ENCODE measurements around the gene TYW1B. TPM values are rescaled to one million over a fixed set of nuclear protein-coding genes. Genes with fewer than 3 reads are reported as not detected.
"Not testable (repeated sequence)": the region's sequence is repeated elsewhere in the genome, so short reads cannot be mapped to it uniquely, and the experiment has no call there.

The TYW1B gene
- total RNA-seq, 1 experiment from 2014 or later: 0.98 TPM

- DNase-seq (ENCODE audit: unreplicated experiment); intact Hi-C loops (cut with micrococcal nuclease); H3K36me3 Mint-ChIP-seq (ENCODE audit: insufficient read depth, unreplicated experiment): not testable (repeated sequence)
Observed at GRCh38 chr7:72635273-72635908, 192.6 kb downstream of the TYW1B start.

GRCh38 chr7:72632765-72633292 lies 195.2 kb downstream of the TYW1B start:
- H3K4me3 Mint-ChIP-seq (ENCODE audit: unreplicated experiment); H3K36me3 Mint-ChIP-seq (ENCODE audit: insufficient read depth, unreplicated experiment); H3K9me3 Mint-ChIP-seq (ENCODE audit: unreplicated experiment); H3K4me1 Mint-ChIP-seq (ENCODE audit: insufficient read depth, unreplicated experiment); BruUV-seq (replicated peaks); H3K27me3 Mint-ChIP-seq (ENCODE audit: insufficient read depth, unreplicated experiment); intact Hi-C loops (cut with micrococcal nuclease); CTCF ChIA-PET; H3K27ac Mint-ChIP-seq (ENCODE audit: low read depth, unreplicated experiment); POLR2A ChIA-PET: not testable (repeated sequence)
- DNase-seq (ENCODE audit: unreplicated experiment): peak; percentile 4

More at GRCh38 chr7:72635273-72635908, 192.6 kb downstream of the TYW1B start:
- peak; percentile 15 for TF ChIP-seq CTCF (IDR thresholded peaks at IDR 0.05; ENCODE audit: unreplicated experiment)
- H3K4me3 Mint-ChIP-seq (ENCODE audit: unreplicated experiment); H3K27ac Mint-ChIP-seq (ENCODE audit: low read depth, unreplicated experiment); CTCF ChIA-PET; H3K9me3 Mint-ChIP-seq (ENCODE audit: unreplicated experiment); H3K4me1 Mint-ChIP-seq (ENCODE audit: insufficient read depth, unreplicated experiment); BruUV-seq (replicated peaks); H3K27me3 Mint-ChIP-seq (ENCODE audit: insufficient read depth, unreplicated experiment): not testable (repeated sequence)
- POLR2A ChIA-PET: interaction anchor here (0.7 kb wide), 1 partner anchor 41 kb away, joined by 3 read pairs; no protein-coding TSS in a partner anchor

- CTCF ChIA-PET; H3K27me3 Mint-ChIP-seq (ENCODE audit: insufficient read depth, unreplicated experiment); DNase-seq (ENCODE audit: unreplicated experiment); H3K4me3 Mint-ChIP-seq (ENCODE audit: unreplicated experiment); POLR2A ChIA-PET; H3K9me3 Mint-ChIP-seq (ENCODE audit: unreplicated experiment); H3K36me3 Mint-ChIP-seq (ENCODE audit: insufficient read depth, unreplicated experiment); BruUV-seq (replicated peaks); H3K27ac Mint-ChIP-seq (ENCODE audit: low read depth, unreplicated experiment); H3K4me1 Mint-ChIP-seq (ENCODE audit: insufficient read depth, unreplicated experiment); intact Hi-C loops (cut with micrococcal nuclease): not testable (repeated sequence)
Observed at GRCh38 chr7:72628375-72628774, 199.6 kb downstream of the TYW1B start.

- H3K27me3 Mint-ChIP-seq (ENCODE audit: insufficient read depth, unreplicated experiment); POLR2A ChIA-PET; H3K4me3 Mint-ChIP-seq (ENCODE audit: unreplicated experiment); H3K27ac Mint-ChIP-seq (ENCODE audit: low read depth, unreplicated experiment); H3K9me3 Mint-ChIP-seq (ENCODE audit: unreplicated experiment); H3K4me1 Mint-ChIP-seq (ENCODE audit: insufficient read depth, unreplicated experiment); intact Hi-C loops (cut with micrococcal nuclease); BruUV-seq (replicated peaks); DNase-seq (ENCODE audit: unreplicated experiment); H3K36me3 Mint-ChIP-seq (ENCODE audit: insufficient read depth, unreplicated experiment): not testable (repeated sequence)
- CTCF ChIA-PET: interaction anchor here (0.7 kb wide), 1 partner anchor 227 kb away, joined by 3 read pairs; no protein-coding TSS in a partner anchor
Observed at GRCh38 chr7:72626428-72627011, 201.5 kb downstream of the TYW1B start.

GRCh38 chr7:72625721-72626423 lies 202.1 kb downstream of the TYW1B start:
- intact Hi-C loops (cut with micrococcal nuclease); POLR2A ChIA-PET; DNase-seq (ENCODE audit: unreplicated experiment); H3K36me3 Mint-ChIP-seq (ENCODE audit: insufficient read depth, unreplicated experiment); H3K27ac Mint-ChIP-seq (ENCODE audit: low read depth, unreplicated experiment); H3K27me3 Mint-ChIP-seq (ENCODE audit: insufficient read depth, unreplicated experiment); H3K4me1 Mint-ChIP-seq (ENCODE audit: insufficient read depth, unreplicated experiment); BruUV-seq (replicated peaks); H3K9me3 Mint-ChIP-seq (ENCODE audit: unreplicated experiment); H3K4me3 Mint-ChIP-seq (ENCODE audit: unreplicated experiment): not testable (repeated sequence)
- CTCF ChIA-PET: interaction anchor here (0.6 to 0.7 kb wide), 2 partner anchors 131 to 226 kb away, joined by 3 read pairs; no protein-coding TSS in a partner anchor
